HG03175 (cell line): Measurements from ENCODE around the gene DRC1.

Experiments
- ATAC-seq: cut with Tn5 transposase; IDR thresholded peaks from one replicate; pipeline ENCODE4 v1.9.1; 2021; ENCODE audit warnings: mild to moderate bottlenecking, moderate library complexity; ENCODE audit not compliant: unreplicated experiment

The DRC1 gene

GRCh38 chr2:26475832-26476501, 74.2 kb downstream of the DRC1 start:
- ATAC-seq, result no peak

- ATAC-seq, result no peak
Measured at GRCh38 chr2:26477126-26477910, 75.6 kb downstream of the DRC1 start.

- ATAC-seq, result no peak
Measured at GRCh38 chr2:26477911-26478253, 76.2 kb downstream of the DRC1 start, which contains the start of gene OTOF. Gene OTOF (minus strand): TSS chr2:26478124.

GRCh38 chr2:26478366-26478765, 76.6 kb downstream of the DRC1 start:
- ATAC-seq, result no peak

- no peak for ATAC-seq
Measured at GRCh38 chr2:26479131-26479788, 77.5 kb downstream of the DRC1 start.

GRCh38 chr2:26479789-26480565, 78.3 kb downstream of the DRC1 start:
- no peak for ATAC-seq

DNA sequence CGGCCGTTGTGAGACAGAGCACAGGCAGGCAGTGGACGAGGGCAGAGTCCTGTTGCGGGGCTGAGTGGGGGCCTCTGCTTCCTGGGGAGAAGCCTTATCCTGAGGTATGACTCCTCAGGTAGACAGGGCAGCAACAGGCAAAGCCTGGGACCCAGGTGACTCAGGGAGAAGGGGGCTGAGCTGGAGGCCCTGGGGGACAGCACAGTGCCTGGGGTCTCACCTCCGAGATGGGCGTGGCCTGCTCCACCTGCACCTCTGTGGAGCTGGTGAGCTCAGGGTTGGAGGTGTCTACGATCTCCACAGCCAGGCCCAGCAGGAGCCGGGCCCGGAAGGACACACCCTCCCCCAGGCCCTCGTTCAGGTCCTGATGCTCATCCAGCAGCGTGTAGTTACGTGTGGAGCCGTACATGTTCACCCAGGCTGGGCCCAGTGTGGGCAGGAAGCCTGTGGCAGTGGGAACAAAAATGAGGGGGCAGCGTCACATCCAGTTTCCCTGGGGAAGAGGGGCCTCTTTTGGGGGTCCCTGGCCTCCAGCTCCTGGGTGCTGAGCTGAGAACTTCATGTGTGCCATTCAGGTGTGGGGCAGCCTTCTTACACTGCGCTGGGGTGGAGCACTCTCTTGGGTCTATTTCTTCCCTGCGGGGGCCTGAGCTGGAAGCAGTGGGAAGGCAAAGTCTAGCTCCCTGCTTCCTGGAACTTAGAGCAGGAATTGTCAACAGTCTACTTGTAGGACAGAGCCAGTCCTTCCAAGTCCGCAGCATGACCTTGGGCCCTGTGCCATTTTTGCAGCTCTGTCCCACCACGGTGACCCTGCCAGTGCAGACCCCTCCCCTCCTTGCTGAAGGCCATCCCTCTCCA, 79.1 kb downstream of the DRC1 start:
- ATAC-seq, result no peak

DNA sequence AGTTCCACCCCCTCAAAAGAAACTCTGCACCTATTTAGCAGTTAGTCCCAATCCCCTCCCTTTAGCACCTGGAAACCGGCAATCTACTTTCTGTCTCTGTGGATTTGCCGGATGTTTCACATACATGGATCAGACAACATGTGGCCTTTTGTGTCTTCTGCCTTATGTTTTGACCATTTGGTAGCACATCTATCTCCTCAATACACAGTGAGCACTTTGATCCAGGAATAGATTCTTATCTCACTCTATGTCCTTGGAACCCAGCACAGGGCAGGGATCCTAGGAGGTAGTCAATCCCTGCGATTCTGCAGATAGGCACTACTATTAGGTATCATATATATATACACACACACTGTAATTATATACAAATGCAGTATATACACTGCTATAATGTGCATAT, 80.0 kb downstream of the DRC1 start:
- no peak for ATAC-seq

- no peak for ATAC-seq
Measured at GRCh38 chr2:26482211-26483026, 80.7 kb downstream of the DRC1 start.

DNA sequence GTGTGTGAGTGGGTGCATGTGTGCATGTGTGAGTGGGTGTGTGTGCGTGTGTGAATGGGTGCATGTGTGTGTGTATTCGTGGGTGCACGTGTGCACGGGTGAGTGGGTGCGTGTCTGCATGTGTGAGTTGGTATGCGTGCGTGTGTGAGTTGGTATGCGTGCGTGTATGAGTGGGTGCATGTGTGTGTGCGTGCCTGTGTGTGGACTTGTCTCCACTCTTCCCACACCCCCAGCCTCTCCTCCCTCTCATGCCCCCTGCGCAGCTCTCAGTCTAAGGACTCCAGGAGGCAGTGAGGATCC, 81.3 kb downstream of the DRC1 start:
- ATAC-seq, result no peak

DNA sequence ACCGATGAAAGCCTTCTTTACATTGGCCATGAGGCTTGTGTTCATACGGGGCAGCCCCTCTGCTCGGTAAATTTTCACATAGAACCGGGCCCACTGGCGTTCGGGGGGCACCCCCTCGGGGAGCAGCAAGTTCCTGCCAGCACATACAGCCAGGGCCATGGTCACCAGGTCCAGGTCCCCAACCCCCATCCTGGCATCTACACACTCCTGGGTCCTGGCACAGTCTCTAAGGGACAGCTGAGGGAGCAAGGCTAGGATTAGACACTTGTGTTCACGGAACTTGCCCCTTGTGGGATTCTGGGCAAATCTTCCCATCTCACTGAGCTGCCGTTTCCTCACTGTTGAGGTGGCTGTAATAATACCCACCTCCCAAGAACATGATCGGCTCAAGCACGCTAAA, 81.8 kb downstream of the DRC1 start:
- ATAC-seq, result no peak

- ATAC-seq, result no peak
Measured at GRCh38 chr2:26483957-26484565, 82.3 kb downstream of the DRC1 start.

- no peak for ATAC-seq
Measured at GRCh38 chr2:26484579-26484978, 82.9 kb downstream of the DRC1 start.

- no peak for ATAC-seq
Measured at GRCh38 chr2:26485099-26485498, 83.4 kb downstream of the DRC1 start.

DNA sequence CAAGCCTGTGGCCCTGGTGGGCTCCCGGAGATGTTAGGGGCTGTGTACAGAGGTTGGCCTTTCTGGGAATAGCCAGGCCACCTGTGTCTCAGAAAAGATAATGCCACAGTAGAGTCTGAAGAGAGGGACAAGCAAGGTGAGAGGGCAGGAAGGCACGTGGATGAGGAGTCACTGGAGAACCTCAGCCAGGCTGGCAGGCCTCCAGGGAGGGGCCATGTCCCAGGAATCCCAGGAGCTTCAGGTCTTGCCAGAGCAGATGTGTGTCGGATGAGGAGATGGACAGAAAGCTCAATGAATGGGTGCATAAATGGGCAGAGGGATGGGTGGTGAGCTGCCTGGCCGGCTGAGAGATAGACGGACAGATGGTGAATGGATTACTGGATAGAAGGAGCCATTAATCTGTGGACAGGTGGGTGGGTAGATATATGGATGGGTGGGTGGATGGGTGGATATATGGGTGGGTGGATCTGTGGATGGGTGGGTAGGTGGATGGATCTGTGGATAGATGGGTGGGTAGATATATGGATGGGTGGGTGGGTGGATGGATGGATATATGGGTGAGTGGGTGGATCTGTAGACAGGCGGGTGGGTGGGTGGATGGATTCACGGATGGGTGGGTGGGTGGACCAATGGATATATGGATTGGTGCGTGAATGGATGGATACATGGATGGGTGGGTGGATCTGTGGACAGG, 84.2 kb downstream of the DRC1 start:
- no peak for ATAC-seq

DNA sequence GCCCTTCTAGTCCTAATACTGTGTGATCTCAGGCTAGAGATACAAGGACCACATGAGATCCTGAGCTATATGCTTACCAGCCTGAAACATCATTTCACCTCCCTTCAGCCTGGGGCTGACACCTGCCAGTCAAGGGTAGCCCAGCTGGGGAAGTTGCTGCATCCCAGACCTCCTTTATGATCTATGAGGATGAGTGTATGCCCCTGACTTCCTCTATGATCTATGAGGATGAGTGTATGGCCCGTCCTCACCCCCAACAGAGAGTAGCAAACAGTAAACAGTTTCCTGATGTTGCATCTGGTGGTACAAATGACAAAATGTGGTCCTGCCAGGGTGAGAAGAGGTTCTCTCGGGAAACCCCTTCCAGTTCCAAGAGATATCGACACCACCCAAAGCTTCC, 85.1 kb downstream of the DRC1 start:
- no peak for ATAC-seq

DNA sequence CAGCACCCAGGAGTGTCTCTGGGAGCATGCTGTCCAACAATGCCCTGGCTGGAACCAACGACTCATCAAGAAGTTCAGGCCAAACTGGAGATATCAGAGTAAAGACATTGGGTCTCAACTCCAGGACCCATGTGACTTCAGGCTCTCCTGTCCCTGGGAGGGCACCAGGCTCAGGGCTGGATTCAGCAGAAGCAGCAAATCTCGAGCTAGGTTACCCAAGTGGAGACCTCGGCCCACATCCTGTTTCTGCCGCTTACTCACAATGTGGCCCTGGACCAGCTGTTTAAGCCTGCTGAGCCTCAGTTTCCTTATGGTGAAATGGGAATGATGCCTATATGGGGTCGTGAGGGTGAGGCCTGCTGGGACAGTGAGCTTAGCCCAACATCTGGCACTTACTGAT, 85.5 kb downstream of the DRC1 start:
- no peak for ATAC-seq

GRCh38 chr2:26488463-26489212, 86.9 kb downstream of the DRC1 start:
- no peak for ATAC-seq
